AG09309 (cell line): ENCODE measurements around the gene TCF4.

ENCODE experiments used
- DNase-seq: peaks from one replicate; pipeline ENCODE4 v3.0.0-alpha.2; 2010; ENCODE audit warnings: low read depth
- H3K4me3 ChIP-seq: 2 replicates; pipeline ENCODE4 v1.5.1; 2011; ENCODE audit warnings: mild to moderate bottlenecking, low read depth, low read length, moderate library complexity; ENCODE audit not compliant: control insufficient read depth
- TF ChIP-seq, protein P1 (sequence below): IDR thresholded peaks from 2 replicates; pipeline ENCODE4 v1.5.1; 2011; ENCODE audit warnings: mild to moderate bottlenecking, low read depth, low read length, inconsistent platforms; ENCODE audit not compliant: insufficient read depth, control insufficient read depth; ENCODE audit errors: missing control alignments

TCF4 gene

DNA sequence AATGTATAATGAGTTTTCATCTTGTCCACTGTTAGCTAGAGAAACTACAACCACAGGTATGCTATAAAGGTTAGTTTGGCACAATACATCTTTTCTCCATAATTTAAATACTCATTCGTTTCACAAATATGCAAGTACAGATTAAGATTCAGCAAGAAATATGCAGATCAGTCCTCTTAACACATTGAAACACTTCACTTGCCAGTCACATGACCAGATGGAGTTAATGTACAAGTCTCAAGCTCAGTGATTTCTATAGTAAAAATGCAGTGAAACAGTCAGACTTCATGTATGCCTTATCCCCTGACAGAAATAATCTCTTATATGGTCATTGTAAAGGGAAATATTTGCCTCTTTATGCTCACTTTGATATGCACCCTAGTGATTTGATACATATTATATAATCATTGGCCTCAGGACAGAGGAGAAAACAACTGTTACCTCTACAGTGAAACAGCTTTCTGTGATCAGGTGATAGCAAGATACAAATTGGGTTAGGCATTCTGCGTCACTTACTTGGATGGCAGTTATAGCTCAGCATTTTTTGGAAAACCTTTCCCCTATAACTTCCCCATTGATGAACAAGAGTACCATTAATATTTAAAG is 104.6 kb downstream of the TCF4 start:
- TF ChIP-seq, protein P1, sequence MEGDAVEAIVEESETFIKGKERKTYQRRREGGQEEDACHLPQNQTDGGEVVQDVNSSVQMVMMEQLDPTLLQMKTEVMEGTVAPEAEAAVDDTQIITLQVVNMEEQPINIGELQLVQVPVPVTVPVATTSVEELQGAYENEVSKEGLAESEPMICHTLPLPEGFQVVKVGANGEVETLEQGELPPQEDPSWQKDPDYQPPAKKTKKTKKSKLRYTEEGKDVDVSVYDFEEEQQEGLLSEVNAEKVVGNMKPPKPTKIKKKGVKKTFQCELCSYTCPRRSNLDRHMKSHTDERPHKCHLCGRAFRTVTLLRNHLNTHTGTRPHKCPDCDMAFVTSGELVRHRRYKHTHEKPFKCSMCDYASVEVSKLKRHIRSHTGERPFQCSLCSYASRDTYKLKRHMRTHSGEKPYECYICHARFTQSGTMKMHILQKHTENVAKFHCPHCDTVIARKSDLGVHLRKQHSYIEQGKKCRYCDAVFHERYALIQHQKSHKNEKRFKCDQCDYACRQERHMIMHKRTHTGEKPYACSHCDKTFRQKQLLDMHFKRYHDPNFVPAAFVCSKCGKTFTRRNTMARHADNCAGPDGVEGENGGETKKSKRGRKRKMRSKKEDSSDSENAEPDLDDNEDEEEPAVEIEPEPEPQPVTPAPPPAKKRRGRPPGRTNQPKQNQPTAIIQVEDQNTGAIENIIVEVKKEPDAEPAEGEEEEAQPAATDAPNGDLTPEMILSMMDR = no peak
- no peak for DNase-seq
- H3K4me3 ChIP-seq = no peak overlapping the region

DNA sequence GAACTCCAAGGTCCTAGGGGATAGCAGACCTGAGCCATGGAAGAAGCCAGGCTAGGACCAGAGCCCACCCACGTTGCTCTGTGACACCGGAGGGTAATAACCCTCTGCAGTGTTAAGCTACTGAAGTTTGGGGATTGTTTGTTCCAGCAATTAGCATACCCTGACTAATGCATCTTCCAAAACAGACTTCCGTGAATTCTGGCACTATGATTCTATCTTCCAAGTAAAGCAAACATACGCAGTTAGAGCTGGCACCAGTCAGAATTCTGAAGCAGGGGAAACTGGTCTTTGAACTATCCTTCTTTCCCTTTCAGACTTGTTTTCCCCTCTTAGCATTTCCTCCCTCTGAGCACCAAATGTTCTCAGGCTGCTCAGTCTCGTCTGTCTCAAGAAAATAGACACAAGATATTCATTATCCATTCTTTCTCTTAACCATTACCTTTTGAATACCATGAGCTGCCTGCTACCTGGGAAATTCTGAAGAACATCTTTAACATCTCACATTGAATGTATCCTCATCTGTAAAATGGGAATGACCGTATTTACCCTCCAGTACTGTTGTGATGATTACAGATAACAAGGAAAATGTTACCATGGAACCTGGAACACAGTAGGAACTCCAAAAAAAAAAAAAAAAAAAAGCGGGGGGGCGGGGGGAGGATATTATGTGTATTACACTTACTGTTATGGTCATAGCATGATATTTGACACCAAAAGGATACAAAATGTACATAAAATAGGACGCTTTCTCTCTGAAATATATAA is 108.2 kb downstream of the TCF4 start:
- TF ChIP-seq, protein P1 = no peak
- DNase-seq = no peak

DNA sequence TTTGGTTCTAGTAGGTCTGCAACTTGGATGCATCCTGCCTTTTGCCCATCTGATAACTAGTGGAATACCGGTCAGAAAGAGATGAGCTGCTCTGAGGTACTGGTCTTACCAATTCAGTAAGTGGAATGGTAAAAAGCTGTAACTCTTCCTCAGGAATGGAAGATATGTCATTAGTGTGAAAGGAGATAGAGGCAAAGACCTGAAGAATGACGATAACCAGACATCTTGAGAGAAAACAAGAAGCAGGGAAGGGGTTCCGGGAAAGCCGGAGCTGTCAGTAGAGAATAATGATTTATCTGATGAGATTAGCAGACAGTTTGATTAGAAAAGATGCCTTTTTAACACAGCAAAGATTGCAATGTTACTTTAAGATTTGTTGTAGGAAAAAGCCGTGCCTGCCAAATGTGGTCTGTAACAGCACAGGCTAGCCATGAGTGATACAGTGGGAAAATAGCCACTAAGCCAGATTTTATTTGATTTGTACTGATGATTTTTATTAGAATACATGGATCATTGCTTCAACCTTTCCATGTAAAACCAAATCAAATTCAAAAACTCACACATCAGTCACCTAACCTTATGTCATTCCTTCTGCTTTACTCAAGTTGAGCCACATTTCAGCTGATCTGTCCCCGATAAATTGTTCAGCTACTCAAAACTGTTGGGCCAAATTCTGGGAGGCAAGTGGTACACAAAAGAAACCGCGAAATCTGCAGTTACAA is 110.0 kb downstream of the TCF4 start:
- TF ChIP-seq, protein P1 = no peak
- peak overlapping the region; percentile 45 for H3K4me3 ChIP-seq

More for the DNA sequence above, 108.2 kb downstream of the TCF4 start:
- no peak overlapping the region for H3K4me3 ChIP-seq

DNA sequence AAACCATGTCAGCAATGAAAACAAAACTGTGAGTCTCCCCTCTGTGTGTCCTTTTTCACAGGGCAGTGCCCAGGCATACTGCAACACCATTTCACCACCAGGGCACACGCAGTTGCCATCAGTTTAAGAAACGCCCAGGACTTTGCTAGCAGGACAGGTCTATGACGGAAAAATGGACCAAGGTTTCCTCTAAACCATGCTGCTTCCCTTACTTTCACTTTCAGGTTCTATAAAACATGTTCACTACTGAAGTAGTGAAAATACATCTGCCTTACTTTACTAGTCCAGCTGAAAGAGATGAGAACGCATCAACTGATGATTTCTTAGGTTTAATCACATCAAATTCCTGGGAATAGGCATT is 110.5 kb downstream of the TCF4 start:
- DNase-seq = no peak
- TF ChIP-seq, protein P1 = peak; percentile 33
- peak overlapping the region; percentile 45 for H3K4me3 ChIP-seq

More for the DNA sequence above, 110.0 kb downstream of the TCF4 start:
- no peak for DNase-seq

DNA sequence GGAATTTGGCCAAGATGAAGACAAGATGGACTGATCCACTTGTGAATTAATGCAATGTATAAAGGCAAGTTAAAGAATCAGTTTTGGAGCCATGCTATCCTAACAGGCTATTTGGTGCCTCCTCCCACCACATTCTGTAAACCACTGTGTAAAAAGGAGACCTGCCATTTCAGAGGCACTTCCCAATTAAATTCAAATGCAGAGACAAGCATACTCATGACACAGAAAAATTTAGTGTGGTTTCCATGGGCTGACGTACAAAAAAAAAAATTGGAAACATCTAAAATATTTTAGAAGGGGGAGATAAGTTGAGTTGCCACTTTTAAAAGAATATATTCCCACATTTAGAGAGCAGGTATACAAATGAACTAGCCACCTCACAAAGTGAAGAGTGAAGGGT is 112.1 kb downstream of the TCF4 start:
- no peak for DNase-seq
- no peak overlapping the region for H3K4me3 ChIP-seq
- TF ChIP-seq, protein P1 = no peak

DNA sequence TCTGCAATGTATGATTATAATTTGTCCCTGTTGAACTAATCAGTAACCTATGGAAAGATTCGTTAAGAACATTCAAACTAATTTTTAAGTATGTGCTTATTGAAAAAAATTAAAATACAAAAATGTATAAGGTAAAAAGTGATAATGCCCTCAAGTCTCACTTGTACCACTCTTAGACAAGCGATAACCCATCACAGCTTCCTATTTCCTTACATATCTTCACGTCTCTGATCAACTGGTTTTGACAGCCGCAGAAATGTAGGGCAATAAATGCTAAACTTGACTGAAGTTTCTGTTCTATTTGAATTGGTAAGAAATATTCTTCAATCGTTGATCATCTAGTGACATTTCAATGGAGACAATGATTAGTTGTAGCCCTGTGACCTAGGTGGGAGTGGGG is 112.5 kb downstream of the TCF4 start:
- no peak overlapping the region for H3K4me3 ChIP-seq
- TF ChIP-seq, protein P1 = no peak
- no peak for DNase-seq
